H1 (cell line): Measurements from ENCODE around the gene RTF1. TPM values are rescaled to one million over a fixed set of nuclear protein-coding genes. Genes with fewer than 3 reads are reported as not detected.

ENCODE experiments used
- NRF1 ChIP-seq: IDR thresholded peaks from 2 replicates; pipeline ENCODE4 v1.6.1; 2011; ENCODE audit warnings: mild to moderate bottlenecking, low read depth, low read length, improper control_type of control experiment
- polyA plus RNA-seq, 7 experiments: library from polyadenylated mRNA; depleted of rRNA in 3 of 7; stranded (reverse) in 5 of 7; unstranded in 2 of 7; fragments of >200 nt in 5 of 7; fragments of 200-250 nt in 2 of 7; gene quantifications; 1 replicate in 5 of 7; 2 replicates in 1 of 7; 4 replicates in 1 of 7; pipeline versions ENCODE4 v1.2.1 to v1.2.3, GENCODE V29; 2011 to 2013; ENCODE audit warnings: missing spikeins in 2 of 7, mixed read lengths in 2 of 7
- total RNA-seq: library from RNA; stranded (reverse); fragmentation: NEBNext Ultra II Directional; extraction: Animal tissue kit (Norgen Biotek cat#: 25700); gene quantifications from 2 replicates; pipeline ENCODE4 v1.2.1, GENCODE V29; 2021

Gene RTF1
- total and polyA plus RNA-seq, 2 of the 8 experiments (the other 6 are each of a cell fraction or from before 2014, with no cell fraction given), result 22.6 to 47.7 TPM

DNA sequence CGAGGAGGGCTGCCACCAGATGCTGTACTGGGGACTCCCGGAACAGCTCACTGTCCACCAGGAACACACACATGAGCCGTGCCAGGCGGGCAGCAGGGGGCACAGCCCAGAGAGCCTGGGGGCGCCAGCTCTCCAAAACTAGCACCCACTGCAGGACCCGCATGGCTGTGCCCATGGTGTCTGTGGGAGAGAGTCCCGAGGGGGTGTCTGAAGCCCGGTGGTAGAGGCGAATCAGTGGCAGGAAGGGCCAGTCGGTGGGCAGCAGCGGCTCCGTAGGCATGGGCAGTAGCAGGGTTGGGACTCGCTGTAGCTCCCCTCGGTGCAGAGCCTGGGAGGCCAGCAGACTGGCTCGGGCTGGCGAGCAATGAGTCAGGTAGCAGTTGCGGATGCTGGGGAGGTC, 103.7 kb downstream of the RTF1 start (continued):
- no peak for TF ChIP-seq NRF1
